HT-29 (cell line): ENCODE results near the gene AHCYL2. TPM values are rescaled to one million over a fixed set of nuclear protein-coding genes. Genes with fewer than 3 reads are reported as not detected.
A peak's percentile ranks its signal among the peaks of the same experiment; 100 is the strongest.

Source experiments
- DNase-seq: peaks from one replicate; pipeline ENCODE4 v3.0.0-alpha.2; 2015; ENCODE audit warnings: low spot score
- total RNA-seq: library from RNA; depleted of rRNA; stranded (reverse); fragments of >200 nt; shearing (Covaris generic); gene quantifications from 2 replicates; pipeline ENCODE4 v1.2.3, GENCODE V29; 2014; rRNA removed

The AHCYL2 gene
- 8.4 and 8.6 TPM in 2 replicates for total RNA-seq

GRCh38 chr7:129224251-129225205, at the start of gene AHCYL2:
Gene AHCYL2 (plus strand): TSS chr7:129225030.
- DNase-seq = peak; percentile 100

GRCh38 chr7:129176916-129177710, 47.7 kb upstream of the AHCYL2 start:
- DNase-seq = no peak

GRCh38 chr7:129184981-129185670, 39.7 kb upstream of the AHCYL2 start:
- no peak for DNase-seq

DNA sequence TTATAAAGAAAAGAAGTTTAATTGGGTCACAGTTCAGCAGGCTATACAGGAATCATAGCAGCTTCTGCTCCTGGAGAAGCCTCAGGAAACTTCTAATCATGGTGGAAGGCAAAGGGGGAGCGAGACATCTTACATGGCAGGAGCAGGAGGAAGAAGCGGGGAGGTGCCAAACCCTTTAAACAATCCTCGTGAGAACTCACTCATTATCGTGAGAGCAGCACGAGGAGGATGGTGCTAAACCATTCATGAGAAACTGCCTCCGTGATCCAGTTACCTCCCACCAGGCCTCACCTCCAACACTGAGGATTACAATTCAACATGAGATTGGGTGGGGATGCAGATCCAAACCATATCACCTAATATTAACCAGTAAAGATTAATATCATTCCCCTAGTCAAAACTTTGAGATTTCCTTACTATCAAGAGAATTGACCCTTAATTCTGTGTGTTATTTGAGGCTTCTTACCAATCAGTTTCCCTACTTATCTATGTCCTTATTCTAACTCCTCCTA, 38.0 kb upstream of the AHCYL2 start:
- no peak for DNase-seq

DNA sequence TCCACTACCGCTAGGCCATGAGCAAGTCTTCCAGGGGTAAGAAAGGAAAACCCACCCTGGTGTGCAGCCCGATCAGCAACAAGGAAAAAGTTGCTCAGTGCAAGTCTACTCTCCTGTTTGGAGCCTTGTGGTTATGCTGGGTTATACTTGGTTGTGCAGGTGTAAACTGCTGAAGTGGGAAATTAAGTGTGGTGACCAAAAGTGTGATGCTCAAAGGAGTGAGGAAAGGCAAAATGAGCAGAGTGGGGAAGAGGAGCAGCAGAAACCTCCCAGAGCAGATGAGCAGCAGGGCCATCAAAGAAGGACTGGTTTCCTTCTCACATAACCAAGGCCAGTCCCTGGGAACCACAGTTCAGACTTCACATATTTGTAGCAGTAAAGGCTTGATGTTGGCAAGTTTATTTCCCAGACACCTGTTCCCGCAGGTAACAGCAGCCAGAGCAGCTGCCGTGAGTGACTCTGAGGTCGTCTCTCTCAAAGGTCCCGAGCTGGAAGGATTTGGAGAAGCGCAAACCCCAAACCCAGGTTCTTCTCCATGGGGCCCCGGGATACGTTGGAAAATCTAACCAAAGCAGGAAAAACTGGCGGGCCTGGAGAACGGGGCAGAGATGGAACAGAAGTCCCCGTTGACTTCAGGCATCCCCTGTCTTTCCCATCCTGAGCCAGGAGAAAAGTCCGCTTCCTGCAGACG, 37.0 kb upstream of the AHCYL2 start:
- no peak for DNase-seq

DNA sequence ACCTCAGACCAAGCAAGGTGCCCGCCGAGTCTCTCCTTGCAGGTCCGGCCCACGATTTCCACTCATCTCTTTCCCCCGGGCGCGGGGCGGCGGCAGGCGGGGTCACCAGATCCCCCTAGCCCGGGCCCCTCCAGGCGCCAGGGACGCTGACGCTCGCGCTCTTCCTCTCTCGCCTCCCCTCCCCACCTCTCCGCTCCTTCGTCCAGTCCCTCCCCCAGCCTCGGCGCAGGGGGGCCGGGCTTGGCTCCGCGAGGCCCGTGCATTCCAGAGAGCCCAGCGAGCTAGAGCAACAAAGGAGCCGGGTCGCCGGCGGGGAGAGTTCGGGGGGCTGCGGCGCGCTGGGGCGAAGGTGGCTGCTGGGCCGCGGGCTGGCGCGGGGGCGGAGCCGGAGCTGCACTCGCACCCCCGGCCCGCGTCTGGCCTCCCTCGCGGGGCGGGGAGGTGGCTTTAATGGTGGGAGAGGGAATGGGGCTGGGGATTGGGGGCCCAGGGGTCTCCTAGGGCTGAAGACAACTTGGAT, 36.4 kb upstream of the AHCYL2 start, which contains the start of gene SMO:
Gene SMO (plus strand): TSS at position 262 of the 520 bp plus-strand sequence. CDS start 519 bp downstream, outside the sequence.
- DNase-seq = no peak

GRCh38 chr7:129188892-129189660, 35.8 kb upstream of the AHCYL2 start:
- DNase-seq = no peak

DNA sequence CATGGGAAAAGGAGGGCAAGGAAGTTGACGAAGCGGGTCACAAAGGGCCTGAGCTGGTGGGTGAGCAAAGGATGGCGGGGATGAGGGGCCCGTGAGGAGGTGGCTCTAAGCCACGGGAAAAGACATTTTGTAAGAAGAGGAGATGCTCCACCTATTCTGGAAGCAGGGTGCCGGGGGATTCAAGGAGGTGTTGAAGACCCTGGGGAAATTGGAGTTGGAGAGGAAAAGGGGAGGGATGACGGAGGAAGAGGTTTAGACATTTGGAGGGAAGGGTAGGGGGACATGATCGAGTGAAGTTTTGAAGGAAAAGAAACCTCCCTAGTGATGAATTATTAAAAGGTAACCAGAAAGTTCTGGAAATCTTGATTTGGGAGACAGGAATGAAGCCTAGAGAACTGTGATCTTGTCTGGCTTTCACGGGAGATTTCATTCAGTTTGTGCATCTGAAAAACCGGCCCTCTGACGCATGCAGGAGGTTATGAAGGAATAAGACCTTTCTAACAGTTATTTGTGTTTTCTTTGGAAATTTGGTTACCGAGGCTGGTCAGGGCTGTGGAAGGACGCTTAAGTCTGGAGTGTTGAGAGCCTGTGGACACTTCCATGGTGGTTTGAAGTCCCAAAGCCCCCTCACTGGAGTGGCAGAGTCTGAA, 35.0 kb upstream of the AHCYL2 start:
- no peak for DNase-seq

DNA sequence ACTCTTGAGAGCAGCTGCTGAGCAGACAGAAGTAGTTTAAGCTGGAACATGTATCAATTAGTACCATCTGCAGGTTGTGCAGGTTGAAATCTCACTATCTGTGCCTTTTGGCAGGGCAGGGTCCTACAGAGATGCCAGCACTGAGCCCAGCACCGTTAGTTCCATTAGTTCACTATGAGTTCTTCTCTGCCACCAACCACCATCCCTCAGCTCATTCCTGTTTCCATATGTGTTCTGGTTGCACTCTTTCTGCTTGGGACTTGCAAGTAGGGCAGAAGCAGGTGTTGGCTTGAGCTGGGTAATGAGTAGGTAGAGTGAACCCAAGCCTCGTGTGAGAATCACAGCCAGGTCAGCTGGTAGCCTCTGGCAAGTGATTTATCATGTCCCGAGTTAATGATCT, 33.6 kb upstream of the AHCYL2 start:
- no peak for DNase-seq

- no peak for DNase-seq
Observed at GRCh38 chr7:129193892-129194291, 30.9 kb upstream of the AHCYL2 start.

- DNase-seq = no peak
Observed at GRCh38 chr7:129197771-129198170, 27.1 kb upstream of the AHCYL2 start.

DNA sequence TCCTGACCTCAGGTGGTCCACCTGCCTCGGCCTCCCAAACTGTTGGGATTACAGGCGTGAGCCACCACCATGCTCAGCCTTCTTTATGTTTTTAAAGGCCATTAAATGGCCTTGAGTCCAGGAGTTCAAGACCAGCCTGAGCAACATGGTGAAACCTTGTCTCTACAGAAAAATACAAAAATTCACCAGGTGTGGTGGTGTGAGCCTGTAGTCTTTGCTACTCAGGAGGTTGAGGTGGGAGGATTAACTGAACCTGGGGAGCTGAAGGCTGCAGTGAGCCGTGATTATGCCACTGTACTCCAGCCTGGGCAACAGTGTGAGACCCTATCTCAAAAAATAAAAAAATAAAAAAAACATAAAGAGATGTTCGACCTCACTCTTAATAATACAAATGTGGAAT, 25.4 kb upstream of the AHCYL2 start:
- DNase-seq = no peak

DNA sequence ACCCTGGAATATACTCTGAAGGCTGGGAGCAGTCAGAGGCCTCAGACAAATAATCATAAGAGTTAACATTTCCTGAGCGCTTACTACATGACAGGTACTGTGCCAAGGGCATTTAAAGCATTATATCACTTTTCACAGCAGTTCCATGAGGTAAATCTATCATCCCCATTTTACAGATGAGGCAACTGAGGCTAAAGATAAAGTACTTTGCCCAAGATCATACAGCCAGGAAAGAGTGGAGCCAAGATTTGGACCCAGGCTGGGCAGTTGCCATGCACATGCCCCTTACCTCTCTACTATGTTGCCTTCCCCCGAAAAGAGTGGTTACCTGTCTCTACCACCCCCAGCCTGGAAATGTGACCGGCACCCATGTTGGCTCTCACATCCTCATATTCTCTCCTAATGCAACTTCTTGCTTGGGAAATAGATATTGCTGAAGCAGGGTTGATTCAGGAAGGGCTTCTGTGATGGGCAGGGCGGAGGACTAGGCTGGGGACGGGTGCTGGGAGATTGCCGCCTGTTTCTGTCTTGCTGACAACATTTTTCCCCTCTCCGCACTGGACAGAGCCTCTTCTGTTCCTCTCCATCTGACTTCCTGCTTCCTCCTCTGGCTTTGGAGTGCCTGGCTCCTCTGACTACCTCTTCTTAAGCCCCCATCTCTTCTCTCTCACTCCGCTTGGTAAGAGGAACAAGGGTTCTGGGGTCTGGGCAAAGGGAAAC, 22.6 kb upstream of the AHCYL2 start:
- no peak for DNase-seq

DNA sequence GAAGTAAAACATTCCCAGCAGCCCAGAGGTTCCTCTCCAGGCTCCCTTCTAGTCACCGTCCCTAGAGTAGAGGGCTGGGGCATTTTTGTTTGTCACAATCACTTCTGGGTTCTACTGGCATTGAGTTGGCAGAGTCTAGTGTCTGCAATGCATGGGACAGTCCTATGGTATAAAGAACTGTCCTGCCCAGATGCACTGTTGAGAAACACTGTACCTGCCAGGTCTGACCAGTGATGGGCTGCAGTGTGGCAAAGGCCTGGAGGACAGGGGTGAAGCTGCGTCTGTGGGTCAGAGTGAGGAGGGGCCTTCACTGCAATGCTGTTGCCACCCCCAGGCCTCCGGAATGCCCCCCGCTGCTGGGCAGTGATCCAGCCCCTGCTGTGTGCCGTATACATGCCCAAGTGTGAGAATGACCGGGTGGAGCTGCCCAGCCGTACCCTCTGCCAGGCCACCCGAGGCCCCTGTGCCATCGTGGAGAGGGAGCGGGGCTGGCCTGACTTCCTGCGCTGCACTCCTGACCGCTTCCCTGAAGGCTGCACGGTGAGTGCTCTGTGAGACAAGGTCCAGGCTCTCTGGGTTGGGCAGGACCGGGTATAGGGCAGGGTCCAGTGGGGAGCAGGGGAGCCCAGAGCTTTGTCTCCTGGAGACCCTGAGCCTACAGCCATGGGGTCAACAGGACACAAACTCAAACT, 21.6 kb upstream of the AHCYL2 start:
- DNase-seq = no peak

DNA sequence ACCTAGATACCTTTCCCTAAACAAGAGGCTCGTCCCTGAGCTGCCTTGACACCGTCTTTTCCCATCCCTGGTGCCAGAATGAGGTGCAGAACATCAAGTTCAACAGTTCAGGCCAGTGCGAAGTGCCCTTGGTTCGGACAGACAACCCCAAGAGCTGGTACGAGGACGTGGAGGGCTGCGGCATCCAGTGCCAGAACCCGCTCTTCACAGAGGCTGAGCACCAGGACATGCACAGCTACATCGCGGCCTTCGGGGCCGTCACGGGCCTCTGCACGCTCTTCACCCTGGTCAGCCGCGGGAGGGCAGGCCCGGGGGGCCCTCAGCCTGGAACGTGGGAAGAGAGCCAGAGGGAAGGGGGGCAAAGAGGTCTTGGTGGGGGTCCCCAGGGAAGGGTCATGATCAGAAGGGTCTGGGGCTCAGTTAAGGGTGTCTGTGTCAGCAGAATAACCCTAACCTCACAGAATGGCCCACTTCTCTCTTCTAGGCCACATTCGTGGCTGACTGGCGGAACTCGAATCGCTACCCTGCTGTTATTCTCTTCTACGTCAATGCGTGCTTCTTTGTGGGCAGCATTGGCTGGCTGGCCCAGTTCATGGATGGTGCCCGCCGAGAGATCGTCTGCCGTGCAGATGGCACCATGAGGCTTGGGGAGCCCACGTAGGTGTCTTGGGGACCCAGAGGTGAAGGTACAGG, 19.6 kb upstream of the AHCYL2 start:
- DNase-seq = no peak

DNA sequence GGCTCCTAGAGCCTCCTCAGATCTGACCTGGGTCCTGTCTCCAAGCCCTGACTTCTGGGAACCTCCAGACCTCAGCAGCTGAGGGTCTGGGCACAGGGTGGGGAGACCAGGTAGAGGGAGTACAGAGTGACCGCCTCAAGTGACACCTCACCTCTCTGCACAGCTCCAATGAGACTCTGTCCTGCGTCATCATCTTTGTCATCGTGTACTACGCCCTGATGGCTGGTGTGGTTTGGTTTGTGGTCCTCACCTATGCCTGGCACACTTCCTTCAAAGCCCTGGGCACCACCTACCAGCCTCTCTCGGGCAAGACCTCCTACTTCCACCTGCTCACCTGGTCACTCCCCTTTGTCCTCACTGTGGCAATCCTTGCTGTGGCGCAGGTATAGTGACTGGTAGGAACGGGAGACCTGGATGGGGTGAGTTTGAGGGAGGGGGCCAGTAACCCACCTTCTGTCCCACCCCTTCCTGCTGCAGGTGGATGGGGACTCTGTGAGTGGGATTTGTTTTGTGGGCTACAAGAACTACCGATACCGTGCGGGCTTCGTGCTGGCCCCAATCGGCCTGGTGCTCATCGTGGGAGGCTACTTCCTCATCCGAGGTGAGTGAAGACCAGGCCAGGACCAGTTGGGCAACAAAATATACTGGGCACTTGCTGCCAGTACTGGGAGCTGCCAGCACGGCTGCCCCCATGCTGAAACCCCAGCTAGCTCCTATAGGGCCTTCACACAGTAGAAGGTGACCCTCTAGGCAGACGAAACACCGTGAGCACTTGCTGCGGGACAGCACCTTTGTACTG, 18.6 kb upstream of the AHCYL2 start:
- DNase-seq = no peak

DNA sequence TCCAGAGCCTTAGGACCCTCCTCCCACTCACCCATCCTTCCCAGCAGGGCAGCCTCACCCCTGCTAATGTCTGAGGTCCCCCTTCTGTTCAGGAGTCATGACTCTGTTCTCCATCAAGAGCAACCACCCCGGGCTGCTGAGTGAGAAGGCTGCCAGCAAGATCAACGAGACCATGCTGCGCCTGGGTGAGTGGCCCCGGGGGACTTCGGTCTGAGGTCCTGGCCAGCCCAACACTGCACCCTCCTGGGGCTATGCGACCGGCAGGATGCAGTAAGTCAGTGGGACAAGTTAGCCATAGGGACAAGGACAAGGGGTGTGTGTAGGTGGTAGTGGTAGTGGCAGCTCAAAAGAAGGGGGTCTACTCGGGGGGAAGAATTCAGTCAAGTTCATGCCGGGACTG, 16.2 kb upstream of the AHCYL2 start:
- no peak for DNase-seq
